Skeletal muscle cell (primary cell): Measurements from ENCODE around the gene SEC14L2.

Experiments used
- DNase-seq: peaks from one replicate; pipeline ENCODE4 v3.0.0-alpha.2; 2010; ENCODE audit warnings: low read depth
- H3K4me3 ChIP-seq: 2 replicates; pipeline ENCODE4 v1.5.1; 2011; ENCODE audit warnings: low read depth, mild to moderate bottlenecking, control low read depth, low read length, moderate library complexity

The SEC14L2 gene

DNA sequence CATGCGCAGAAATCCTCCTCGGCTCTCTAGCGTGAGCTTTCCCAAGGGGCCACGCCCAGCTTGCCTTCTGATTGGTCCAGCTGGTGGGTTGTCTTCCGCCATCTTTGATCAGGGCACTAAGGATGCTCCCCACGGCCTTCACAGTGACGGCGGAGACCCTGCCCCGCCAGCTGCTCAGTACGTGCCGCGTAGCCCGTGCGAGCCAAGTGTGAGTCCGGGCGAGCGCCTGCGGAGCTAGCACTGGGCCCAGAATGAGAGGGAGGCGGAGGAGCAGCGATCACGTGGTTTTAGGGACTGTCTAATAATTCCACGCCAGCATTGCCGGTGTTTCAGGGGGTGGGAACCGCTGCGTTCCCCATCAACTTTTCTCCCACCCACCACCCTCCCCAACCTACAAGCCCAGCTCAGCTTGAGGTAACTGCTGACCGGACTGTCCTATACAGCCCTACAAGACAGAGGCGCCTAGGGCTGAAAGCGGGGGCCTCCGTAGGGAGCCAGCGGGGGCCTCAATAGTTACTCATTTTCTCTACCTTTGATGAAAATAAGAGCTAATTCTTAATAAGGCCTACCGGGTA is 27.2 kb downstream of the SEC14L2 start:
- H3K4me3 ChIP-seq: peak overlapping the region; percentile 65
- peak; percentile 99 for DNase-seq

DNA sequence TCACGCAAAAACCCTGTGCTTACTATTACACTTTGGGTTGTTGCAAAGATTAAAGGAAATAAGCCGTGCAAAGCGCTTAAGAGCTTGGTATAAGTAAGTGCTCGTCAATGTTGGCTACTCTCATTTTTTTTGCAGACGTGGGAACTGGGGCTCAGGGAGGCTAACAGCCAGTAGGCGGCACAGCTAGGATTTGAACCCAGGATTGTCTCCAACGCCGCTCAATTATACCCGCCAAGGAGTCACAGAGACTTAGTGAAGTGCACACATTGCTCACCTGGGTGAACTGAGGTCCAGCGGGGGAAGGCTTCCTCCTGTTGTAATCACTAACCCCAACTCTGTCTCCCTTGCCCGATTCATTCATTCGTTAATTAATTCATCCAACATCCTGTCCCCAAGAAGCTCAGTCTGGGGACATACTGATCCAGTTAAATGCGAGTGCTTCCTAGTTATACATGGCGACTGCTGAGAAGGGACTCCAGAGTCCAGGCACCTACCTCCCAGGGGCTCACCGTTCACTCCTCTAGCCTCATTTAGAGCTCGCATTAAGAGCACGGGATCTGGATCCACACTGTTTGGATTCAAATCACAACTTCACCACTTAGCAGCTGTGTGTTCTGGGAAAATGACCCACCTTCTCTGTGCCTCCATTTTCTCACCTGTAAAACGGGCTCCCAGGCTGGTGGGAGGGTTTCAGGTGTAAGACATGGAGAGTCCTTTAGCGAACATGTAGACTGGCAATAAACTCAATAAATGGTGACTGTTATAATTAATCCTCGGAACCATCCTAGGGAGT is 27.9 kb downstream of the SEC14L2 start:
- no peak for DNase-seq
- peak overlapping the region; percentile 65 for H3K4me3 ChIP-seq

DNA sequence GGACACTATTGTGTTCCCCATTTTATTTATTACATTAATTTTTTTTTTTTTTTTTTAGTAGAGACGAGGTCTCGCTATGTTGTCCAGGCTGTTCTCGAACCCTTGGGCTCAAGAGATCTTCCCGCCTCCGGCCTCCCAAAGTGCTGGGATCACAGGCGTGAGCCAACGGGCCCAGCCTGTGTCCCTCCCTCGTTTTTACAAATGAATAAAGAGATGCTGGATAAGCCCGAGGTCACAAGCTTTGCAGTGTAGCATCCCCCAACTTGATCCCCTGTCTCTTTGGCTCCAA is 28.5 kb downstream of the SEC14L2 start:
- DNase-seq: no peak
- peak overlapping the region; percentile 65 for H3K4me3 ChIP-seq

DNA sequence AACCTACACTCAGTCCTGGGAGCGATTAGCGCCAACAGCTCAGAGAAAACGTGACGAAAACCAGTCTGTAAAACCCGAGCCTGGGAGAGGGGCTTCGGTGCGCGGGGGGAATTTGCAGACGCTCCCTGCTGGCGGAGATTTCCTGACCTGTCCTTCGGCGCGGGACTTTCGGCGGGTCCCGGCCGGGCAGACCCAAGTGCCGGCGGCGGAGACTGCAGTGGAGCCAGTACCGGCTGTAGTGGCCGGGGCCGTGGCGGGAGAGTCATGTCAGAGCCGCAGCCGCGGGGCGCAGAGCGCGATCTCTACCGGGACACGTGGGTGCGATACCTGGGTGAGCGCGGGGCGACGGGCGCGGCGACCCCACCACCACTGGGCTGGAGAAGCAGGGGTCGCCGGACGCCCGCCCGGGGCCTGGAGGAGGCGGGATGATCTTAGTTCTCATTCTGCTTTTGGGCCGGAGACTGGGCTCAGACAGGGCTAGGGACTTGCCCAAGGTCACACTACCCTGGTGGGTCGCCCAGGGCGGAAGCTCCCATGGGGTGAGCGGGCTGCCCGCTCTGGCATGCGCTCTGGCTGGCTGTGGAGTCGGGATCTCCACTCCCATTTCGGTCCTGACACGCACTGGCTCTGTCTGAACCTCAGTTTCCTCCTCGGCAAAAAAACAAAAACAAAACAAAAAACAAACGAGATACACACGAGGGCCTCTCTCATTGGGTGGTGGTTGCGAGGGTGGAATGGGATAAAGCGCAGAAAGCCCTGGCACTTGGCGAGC is 29.0 kb downstream of the SEC14L2 start, which contains the start of gene MTFP1:
MTFP1 (plus strand) TSS at position 153 of the 772 bp plus-strand sequence; CDS start at position 265, 112 bp downstream.
- peak within 1 kb of the TSS; percentile 65 for H3K4me3 ChIP-seq
- no peak for DNase-seq

DNA sequence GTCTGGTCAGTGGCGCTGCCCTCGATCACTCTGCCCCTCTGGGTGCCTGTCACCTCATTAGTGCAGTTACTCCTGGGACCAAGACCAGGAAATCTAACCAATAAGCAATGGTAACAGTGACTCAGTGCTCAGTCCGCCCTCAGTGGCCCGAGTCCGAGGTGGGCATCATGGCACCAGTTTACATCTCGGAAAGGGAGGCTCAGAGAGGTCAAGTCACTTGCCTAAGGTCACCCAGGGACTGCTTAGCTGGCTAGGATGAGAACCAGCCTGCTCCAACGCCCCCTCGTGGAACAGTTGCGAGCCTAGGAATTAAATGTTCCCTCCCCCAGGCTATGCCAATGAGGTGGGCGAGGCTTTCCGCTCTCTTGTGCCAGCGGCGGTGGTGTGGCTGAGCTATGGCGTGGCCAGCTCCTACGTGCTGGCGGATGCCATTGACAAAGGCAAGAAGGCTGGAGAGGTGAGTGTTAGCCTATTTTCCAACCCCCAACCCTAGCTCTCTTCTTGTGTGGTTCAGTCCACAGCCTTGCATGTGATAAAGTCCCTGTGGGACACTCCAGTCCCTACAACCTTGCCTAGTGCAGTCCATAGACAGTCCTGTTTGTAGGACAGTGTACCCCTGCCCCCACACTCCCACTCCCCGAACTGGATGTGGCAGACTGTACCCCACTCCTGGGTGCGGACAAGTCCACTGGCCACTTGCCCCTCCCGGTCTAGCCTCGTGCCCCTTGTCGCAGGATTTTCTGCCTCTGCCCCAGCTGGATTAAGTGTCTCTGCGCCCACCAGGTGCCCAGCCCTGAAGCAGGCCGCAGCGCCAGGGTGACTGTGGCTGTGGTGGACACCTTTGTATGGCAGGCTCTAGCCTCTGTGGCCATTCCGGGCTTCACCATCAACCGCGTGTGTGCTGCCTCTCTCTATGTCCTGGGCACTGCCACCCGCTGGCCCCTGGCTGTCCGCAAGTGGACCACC is 29.9 kb downstream of the SEC14L2 start:
- peak overlapping the region; percentile 65 for H3K4me3 ChIP-seq
- DNase-seq: no peak

DNA sequence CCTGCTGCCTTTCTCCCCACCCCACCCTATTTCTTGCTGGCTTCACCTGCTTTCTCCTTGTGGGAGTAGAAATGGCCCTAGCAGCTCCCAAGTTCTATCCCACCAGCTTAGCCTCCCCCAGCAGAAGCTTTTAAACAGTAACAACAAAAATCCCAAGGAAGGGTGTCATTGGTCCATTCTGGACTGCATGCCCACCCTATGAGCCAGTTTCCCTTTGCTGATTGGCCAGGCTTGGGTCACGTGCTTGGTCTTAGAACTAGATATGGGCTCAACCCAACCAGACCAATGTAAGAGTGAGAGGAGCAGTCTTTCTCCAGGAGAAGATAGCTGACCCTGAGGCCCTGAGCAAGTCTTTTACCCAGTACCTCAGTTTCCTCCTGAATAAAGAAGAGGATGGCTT is 31.1 kb downstream of the SEC14L2 start:
- DNase-seq: no peak
- no peak overlapping the region for H3K4me3 ChIP-seq

DNA sequence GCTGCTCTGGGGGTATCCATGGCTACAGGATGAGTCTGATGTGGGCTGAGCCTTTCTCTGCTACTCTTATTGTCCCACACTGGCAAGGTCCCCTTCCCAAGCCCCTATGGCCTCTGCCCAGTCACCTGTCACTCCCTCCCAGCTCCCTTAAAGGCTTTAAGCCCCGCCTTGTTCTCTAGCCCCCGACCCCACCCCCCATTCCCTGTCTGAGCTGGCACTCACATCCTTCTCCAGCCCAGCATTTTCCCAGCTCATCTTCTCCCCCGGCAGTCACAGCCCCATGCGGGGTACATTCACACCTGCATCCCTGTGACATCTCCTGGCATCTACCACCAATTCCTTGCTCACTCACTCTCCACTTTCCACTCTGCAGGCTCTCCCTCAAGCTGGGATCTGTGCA is 33.1 kb downstream of the SEC14L2 start:
- no peak for DNase-seq

DNA sequence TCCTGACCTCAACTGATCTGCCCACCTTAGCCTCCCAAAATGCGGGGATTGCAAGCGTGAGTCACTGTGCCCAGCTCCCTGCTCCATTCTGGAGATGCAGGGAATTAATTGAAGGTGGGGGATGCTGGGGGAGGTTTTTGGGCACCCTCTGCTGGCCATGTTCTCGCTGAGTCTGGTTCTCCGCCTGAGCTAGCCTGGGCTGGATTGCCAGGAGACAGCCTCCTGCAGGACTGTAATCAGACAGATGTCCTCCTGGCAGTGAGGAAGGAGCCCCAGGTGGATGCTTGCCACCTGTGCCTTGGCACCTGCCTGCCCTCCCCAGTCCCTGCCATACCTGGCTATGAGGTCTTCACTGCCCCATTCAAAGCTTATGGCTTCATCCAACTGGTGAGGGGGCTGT is 34.1 kb downstream of the SEC14L2 start:
- no peak for DNase-seq
- no peak overlapping the region for H3K4me3 ChIP-seq

More for the DNA sequence above, 33.1 kb downstream of the SEC14L2 start:
- H3K4me3 ChIP-seq: no peak overlapping the region

DNA sequence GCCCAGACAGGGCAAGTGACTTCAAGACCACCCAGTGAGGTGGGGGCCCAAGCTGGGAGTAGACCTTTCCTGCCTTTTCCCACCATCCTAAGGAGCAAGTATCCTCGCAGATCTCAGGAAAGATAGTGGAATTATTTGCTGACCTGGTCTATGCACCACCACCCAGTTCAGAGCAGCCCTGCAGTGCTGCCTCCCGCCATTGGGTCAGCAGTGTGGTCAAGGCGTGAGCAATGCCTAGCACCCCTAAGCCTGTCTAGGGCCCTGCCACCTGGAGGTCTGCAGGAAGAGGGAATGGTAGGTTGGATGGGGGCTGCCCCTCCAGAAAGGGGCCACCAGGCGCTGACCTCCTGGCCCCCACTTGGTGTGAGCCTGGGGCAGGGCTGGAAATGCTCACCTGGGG is 35.3 kb downstream of the SEC14L2 start:
- no peak for DNase-seq

DNA sequence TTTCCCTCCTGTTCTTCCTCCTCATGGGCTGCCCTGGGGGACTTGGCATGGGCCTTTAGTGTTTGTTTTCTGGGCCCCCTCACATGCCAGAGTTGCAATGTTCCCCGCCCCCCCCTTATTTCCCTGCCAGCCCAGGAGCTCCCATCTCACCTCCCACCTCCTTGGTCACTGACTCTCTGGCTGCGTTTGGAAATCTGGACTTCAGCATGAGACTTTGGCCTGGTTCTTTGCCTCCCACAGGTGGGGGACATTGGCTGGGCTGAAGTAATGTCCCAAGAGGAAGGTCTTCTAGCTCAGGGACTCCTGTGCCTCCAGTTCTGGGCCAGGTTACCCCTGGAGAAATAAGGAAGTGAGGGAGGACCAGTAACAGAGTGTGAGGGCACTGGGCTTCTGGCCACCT is 35.7 kb downstream of the SEC14L2 start:
- no peak for DNase-seq
- no peak overlapping the region for H3K4me3 ChIP-seq

More for the DNA sequence above, 35.3 kb downstream of the SEC14L2 start:
- H3K4me3 ChIP-seq: no peak overlapping the region

DNA sequence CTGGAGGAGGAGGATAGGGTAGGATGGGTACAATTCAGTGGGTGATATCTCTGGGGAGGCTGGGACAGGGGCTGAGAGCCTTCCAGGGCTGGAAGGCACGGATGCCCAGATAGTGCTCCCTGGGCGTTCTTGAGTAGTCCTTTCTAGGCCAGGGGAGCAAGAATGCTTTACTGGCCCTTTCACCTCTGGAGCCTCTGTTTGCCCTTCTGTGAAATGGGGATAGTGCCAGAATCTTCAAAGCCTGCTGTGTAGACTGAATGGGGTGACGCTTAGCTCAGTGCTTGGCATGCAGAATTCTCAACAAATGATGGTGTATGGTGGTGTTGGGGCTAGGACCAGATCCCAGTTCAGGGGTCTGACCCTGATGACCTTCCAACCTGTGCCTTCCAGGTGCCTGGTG is 36.4 kb downstream of the SEC14L2 start:
- no peak for DNase-seq
- no peak overlapping the region for H3K4me3 ChIP-seq

DNA sequence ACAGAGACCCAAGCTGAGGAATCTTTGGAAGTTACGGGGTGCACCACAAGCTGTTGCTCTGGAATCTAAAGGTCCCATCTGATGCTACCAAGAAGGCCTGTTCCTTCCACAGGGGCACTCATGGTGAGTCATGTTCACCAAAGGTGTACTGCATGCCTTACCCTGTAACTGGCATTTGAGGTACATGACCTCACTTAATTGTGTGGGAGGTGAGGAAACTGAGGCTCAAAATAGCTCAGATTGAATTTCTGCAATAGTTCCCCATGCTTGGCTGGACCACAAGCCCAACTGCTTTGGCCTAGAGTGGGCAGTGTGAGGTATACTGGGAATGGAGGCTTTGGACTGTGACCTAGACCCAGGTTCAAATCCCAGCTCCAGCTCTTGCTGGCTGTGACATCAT is 37.0 kb downstream of the SEC14L2 start:
- DNase-seq: no peak
- H3K4me3 ChIP-seq: no peak overlapping the region

DNA sequence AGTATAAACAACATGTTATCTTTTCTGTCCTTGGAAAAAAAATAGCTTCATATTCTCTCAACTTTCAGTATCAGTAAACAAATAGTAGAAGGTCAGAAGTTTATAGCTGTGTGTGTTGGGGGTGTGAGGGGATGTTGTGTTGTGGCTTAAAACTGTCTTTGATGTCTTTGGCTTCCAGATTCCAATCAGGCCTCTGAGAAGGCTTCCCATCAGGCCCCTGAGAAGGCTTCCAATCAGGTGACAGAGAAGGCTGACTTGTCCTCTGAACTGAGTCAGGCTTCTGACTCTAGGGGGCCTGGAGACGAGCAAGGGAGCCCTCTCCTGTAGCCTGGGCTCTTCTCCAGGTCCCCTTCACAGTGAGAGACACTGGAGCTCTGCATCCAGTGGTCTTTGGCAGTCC is 38.0 kb downstream of the SEC14L2 start:
- H3K4me3 ChIP-seq: no peak overlapping the region
- DNase-seq: no peak

DNA sequence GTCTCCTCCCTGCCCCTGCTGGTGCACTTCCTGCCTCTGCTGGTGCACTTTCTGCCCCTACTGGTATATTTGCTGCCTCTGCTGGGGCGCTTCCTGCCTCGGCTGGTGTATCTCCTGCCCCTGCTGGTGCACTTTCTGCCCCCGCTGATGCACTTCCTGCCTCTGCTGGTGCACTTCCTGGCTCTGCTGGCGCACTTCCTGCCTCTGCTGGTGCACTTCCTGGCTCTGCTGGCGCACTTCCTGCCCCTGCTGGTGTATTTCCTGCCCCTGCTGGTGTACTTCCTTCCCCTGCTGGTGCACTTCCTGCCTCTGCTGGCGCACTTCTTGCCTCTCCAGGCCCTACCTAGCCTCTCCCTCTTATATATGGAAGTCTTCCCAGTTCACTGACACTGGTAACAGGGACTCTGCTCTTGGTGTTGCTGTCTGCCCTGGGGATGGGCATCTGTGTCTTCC is 38.9 kb downstream of the SEC14L2 start:
- H3K4me3 ChIP-seq: no peak overlapping the region

DNA sequence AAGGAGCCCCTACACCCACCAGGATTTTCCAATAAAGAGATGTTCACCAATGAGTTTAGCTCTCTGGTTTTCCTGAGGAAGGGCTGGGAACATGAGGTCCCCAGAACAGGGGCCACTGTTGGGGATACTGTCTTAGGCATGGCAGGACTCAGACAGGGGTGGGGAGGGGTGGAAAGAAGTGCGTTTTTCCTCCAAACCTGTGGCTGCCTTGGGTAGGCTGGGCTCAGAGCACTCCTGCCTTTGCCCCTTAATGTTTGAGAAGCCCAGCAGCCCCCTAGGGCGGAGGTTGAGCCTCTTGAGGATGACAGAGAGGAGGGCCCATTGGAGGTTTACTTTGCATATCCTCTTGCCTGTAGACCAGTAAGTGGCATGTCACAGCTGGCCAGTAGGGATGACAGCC is 39.4 kb downstream of the SEC14L2 start:
- no peak overlapping the region for H3K4me3 ChIP-seq
- DNase-seq: no peak

More for the DNA sequence above, 38.9 kb downstream of the SEC14L2 start:
- no peak for DNase-seq

DNA sequence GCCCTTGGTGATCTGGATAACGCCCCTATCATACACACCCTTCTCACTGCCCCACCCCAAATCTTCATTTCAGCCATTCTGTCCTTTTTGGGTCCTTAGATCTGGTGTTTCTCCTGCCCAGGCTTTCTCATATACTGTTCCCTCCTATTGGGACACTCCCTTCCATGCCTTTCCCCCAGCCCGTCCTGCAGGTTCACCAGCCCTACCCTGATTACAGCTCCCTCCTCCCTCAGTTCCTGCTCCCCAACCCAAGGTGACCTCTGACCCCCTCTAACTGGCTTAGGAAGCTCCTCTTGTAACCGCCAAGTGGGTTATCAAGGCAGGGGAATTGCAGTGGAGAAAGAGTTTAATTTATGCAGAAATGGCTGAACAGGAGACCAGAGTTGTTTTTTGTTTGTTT is 41.7 kb downstream of the SEC14L2 start:
- DNase-seq: no peak
- H3K4me3 ChIP-seq: no peak overlapping the region

DNA sequence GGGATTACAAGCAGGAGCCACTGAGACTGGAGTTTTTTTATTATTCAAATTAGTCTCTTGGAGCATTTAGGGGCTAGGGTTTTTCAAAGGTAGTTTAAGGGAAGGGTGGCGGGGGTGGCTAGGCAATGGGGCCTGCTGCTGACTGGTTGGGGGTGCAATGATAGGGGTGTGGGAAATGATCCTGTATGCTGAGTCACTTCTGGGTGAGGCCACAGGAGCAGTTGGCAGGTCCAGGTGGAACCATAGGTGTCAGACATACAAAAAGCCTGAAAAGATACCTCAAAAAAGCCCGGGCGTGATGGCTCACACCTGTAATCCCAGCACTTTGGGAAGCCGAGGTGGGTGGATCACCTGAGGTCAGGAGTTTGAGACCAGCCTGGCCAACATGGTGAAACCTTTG is 42.4 kb downstream of the SEC14L2 start:
- H3K4me3 ChIP-seq: no peak overlapping the region
- DNase-seq: no peak

DNA sequence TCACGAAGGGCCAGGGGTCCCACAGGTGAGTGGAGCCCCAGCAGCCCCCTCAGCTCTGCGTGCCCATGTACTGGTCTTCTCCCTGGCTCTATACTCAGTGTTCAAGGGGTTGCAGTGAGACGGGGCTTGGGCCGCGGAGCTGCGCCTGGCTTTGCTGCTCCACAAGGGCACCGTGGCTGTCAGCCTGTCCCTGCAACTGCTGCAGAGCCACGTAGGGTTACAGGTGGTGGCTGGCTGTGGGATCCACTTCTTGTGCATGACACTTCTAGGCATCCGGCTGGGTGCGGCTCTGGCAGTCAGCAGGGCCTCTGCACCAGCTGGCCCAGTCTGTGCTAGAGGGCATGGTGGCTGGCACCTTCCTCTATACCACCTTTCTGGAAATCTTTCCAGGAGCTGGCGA is 43.0 kb downstream of the SEC14L2 start:
- no peak for DNase-seq
- H3K4me3 ChIP-seq: no peak overlapping the region

DNA sequence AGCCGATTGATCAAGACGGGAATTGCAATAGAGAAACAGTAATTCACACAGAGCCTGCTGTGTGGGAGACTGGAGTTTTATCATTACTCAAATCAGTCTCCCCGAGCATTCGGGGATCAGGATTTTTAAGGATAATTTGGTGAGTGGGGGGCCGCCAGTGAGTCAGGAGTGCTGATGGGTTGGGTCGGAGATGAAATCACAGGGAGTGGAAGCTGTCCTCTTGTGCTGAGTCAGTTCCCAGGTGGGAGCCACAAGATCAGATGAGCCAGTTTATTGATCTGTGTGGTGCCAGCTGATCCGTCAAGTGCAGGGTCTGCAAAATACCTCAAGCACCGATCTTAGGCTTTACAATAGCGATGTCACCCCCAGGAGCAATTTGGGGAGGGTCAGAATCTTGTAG is 44.3 kb downstream of the SEC14L2 start:
- DNase-seq: no peak
- H3K4me3 ChIP-seq: no peak overlapping the region
